HFF-Myc (cell line): ENCODE data around the gene TUBGCP4.

Experiments used
- DNase-seq: peaks from one replicate; pipeline ENCODE4 v3.0.0-alpha.2; 2011; ENCODE audit warnings: low read depth; ENCODE audit errors: extremely low read depth
- H3K4me3 ChIP-seq: replicated peaks from 2 replicates; pipeline ENCODE4 v1.5.1; 2011; ENCODE audit warnings: low read depth, mild to moderate bottlenecking, control low read depth, low read length
- CTCF ChIP-seq: IDR thresholded peaks from 2 replicates; pipeline ENCODE4 v1.5.1; 2012; ENCODE audit warnings: mild to moderate bottlenecking, low read depth, low read length, control low read depth; ENCODE audit errors: missing control alignments

The TUBGCP4 gene

GRCh38 chr15:43403616-43404015 is 32.7 kb downstream of the TUBGCP4 start:
- no peak for TF ChIP-seq CTCF
- DNase-seq: no peak
- no peak overlapping the region for H3K4me3 ChIP-seq

- H3K4me3 ChIP-seq: no peak overlapping the region
- no peak for TF ChIP-seq CTCF
- DNase-seq: no peak
Observed at GRCh38 chr15:43404130-43404529, 33.2 kb downstream of the TUBGCP4 start.

DNA sequence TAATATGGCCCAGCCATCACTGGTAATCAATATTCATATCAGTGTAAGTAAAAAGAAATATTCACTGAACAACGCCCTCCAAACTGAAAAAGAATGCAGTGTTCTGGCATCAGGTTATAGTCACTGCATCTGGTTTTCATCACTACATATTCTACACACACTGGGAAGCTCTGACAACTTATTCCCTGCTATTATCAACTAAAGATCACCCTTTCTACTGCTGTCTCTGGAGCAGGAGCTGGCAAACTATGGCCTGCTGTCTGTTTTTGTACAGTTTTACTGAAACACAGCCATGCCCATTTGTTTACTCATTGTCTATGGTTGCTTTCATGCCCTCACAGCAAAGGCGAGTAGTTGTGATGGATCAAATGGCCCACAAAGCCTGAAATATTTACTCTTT is 35.3 kb downstream of the TUBGCP4 start:
- no peak for DNase-seq
- H3K4me3 ChIP-seq: no peak overlapping the region
- TF ChIP-seq CTCF: no peak

DNA sequence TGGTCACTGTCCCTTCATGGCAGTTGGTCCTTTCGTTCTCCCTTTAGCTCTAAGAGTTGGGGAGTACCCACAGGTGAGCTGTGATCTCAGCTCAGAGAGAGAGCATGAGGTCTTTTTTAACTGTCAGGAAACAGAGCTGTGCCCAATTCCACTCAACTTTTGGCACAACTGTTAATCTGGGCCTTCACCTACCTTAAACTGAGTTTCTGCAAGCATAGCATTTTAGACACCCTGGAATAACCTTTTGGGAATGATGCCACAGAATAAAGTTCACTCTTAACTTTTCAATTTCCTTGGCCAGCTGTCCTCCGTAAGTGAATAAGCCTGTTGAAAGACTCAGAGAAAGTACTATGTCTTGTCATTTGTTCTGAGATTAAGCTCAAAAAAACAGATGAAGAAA is 35.9 kb downstream of the TUBGCP4 start:
- no peak for DNase-seq
- H3K4me3 ChIP-seq: no peak overlapping the region
- no peak for TF ChIP-seq CTCF

- DNase-seq: no peak
- TF ChIP-seq CTCF: no peak
- no peak overlapping the region for H3K4me3 ChIP-seq
Observed at GRCh38 chr15:43408789-43409188, 37.9 kb downstream of the TUBGCP4 start.

DNA sequence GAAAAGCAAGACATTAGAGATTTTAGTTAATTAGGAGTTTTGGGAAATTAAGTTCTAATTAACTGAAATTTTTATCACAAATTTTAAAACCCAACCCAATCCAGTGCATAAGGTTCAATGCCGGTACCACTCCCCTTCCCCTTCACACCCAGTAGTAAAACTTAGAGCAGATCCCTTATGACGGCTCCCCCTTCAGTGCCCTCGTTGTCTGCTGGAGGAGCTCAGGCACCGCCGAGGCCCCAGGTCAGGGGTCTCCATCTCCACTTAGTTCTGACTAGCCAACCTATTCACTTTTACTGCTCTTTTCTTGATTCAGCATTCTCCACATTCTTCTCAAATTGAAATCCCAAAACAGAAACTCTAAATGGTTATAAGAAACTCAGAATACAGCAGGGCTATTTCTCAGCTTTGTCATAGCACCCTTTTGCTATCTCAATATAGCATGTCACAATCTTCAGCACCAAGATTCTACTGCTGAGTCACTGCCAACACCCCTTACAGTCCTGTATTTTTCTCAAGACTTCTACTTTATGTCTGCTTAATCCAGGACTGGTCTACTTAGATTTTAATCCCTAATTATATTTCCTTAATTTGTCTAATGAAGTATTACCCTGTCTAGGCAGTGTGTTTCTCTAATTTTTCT is 39.8 kb downstream of the TUBGCP4 start:
- DNase-seq: no peak
- TF ChIP-seq CTCF: no peak
- no peak overlapping the region for H3K4me3 ChIP-seq

DNA sequence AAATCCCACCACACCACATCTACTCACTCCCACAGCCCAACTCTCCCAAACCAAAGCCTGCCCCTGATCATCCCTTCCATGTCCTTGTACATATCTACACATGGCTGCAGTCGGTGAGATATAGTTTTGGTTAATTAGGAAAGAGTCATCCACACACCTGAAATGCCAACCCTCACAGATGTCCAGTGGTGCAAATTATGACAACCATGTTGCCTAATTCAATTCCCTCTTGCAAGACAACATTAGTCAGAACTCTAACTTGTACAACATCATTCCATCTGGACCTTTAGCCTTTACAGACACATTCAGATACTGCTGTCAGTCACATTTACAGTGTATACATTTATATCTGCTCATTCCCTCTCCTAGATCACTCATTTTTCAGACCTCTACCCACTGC is 41.2 kb downstream of the TUBGCP4 start:
- DNase-seq: no peak
- no peak for TF ChIP-seq CTCF
- no peak overlapping the region for H3K4me3 ChIP-seq
